ENCODE results near the gene PRKCE. TPM values are rescaled to one million over a fixed set of nuclear protein-coding genes. Genes with fewer than 3 reads are reported as not detected.

The PRKCE gene
- total and polyA plus RNA-seq, 7 experiments from 2014 or later = 1.4 to 37.9 (median 19.5) TPM

DNA sequence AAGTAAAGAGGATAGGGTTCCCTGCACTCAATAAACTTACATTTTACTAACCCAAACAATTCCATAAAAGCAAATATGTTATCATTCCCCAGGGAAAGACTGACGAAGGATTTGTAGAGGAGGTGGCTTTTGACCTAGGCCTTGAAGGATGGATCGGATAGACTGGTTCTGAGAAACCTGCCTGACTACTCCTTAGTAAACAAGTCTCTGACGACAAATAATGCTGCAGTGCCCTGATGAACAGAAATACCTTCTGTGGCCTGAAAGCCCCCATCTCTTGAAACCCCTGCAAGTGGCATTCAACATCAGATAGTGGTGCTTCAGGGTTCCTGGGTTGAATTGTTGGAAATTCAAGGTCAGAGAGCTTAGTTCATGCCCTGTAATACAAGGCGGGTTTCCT lies 19.2 kb downstream of the PRKCE start:
- H3K27ac ChIP-seq (ENCODE audit: low read depth, low read length) = no peak overlapping the region
- Mint-ChIP-seq H3K4me1 (peaks cover 0 to 10% (median 5%) of the 10 kb centered on the region in 7 donors), H3K27me3 (no peaks in the 10 kb centered on the region), H3K9me3 (no peaks in the 10 kb centered on the region), H3K36me3 (peaks cover 0 to 19% (median 5%) of the 10 kb centered on the region in 5 donors), H3K4me3 (no peak overlapping the region), H3K27ac (no peak overlapping the region)
- intact Hi-C loops (cut with micrococcal nuclease) = no loop called here
- DNase-seq (no peak), ATAC-seq (no peak)
- H3K4me3 ChIP-seq (ENCODE audit: low read length) = no peak overlapping the region
- H3K27me3 ChIP-seq (ENCODE audit: control insufficient read depth in 2 of 2, insufficient read depth in 2 of 2, low read length in 2 of 2) = no peaks in the 10 kb centered on the region
- no peaks in the 10 kb centered on the region for H3K4me1 ChIP-seq (ENCODE audit: control insufficient read depth in 2 of 2, insufficient read depth in 2 of 2, low read length in 2 of 2)
- ChIA-PET POLR2A (no interaction called here), CTCF (no interaction called here)
- no peaks in the 10 kb centered on the region for H3K9me3 ChIP-seq (ENCODE audit: control insufficient read depth in 2 of 3, low read length in 3 of 3)
- H3K36me3 ChIP-seq (ENCODE audit: control insufficient read depth in 2 of 3, insufficient read depth in 3 of 3, low read length in 3 of 3) = no peaks in the 10 kb centered on the region

DNA sequence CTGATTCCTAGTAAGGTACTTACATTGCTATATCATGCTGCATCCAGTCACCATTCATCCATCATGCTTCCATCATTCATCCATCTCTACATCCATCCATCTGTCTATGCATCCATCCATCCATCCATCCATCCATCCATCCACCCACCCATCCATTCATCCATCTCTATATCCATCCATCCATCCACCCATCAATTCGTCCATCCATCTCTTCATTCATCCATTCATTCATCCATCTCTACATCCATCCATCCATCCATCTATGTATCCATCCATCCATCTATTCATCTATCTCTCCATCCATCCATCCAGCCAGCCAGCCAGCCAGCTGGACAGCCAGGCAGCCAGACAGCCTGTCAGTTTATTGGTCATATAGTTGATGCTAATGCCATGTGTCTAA lies 20.7 kb downstream of the PRKCE start:
- no peak overlapping the region for H3K4me3 ChIP-seq (ENCODE audit: low read length)
- H3K27ac Mint-ChIP-seq = no peak overlapping the region
- H3K9me3 Mint-ChIP-seq = no peaks in the 10 kb centered on the region
- H3K36me3 ChIP-seq (ENCODE audit: control insufficient read depth in 2 of 3, insufficient read depth in 3 of 3, low read length in 3 of 3) = no peaks in the 10 kb centered on the region
- ChIA-PET POLR2A (no interaction called here), CTCF (no interaction called here)
- DNase-seq = no peak
- no peak overlapping the region for H3K27ac ChIP-seq (ENCODE audit: low read depth, low read length)
- intact Hi-C loops (cut with micrococcal nuclease) = no loop called here
- H3K27me3 Mint-ChIP-seq = no peaks in the 10 kb centered on the region
- peaks cover 0 to 14% (median 0%) of the 10 kb centered on the region in 7 donors for H3K4me1 Mint-ChIP-seq
- ATAC-seq = no peak
- H3K27me3 ChIP-seq (ENCODE audit: control insufficient read depth in 2 of 2, insufficient read depth in 2 of 2, low read length in 2 of 2) = no peaks in the 10 kb centered on the region
- H3K4me1 ChIP-seq (ENCODE audit: control insufficient read depth in 2 of 2, insufficient read depth in 2 of 2, low read length in 2 of 2) = no peaks in the 10 kb centered on the region
- peaks cover 0 to 20% (median 5%) of the 10 kb centered on the region in 5 donors for H3K36me3 Mint-ChIP-seq
- H3K9me3 ChIP-seq (ENCODE audit: control insufficient read depth in 2 of 3, low read length in 3 of 3) = no peaks in the 10 kb centered on the region
- no peak overlapping the region for H3K4me3 Mint-ChIP-seq

DNA sequence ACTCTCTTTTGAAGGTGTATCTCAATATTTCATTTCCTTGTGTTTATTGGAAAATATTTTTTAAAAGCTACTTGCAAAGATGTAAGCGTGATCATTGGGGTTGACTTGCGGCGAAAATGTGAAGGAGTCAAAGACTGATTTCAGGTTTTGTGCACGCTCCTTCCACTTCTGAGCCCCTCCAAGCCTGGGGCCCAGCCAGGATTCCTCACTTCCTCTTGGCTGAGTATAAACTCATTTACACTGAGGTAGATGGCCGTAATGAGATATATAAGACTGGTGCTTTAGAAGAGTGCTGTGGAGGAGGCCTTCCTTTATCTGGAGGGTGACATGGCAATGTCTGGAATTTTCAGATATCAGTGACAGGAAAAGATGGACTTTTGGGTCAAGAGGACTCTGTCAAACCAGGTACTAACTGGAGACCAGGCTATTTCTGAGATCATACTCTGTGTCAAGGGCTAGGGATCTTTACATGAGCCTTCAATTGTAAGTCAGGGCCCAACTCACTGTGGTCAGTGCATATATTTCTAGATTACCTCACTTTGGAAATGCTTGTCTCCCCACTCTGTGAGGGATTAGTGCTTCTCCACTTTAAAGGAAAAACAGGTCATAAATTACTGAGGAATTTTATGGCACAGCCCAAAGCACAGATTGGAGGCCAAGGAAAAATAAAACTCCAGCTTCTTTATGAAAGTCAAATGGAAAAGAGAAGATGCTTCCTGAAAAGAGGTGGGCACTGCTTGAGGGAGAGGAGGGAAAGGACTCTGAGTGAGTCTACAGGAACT lies 22.8 kb downstream of the PRKCE start:
- no peaks in the 10 kb centered on the region for H3K4me1 ChIP-seq (ENCODE audit: control insufficient read depth in 2 of 2, insufficient read depth in 2 of 2, low read length in 2 of 2)
- DNase-seq = no peak
- Mint-ChIP-seq H3K36me3 (peaks cover 3 to 19% (median 5%) of the 10 kb centered on the region in 5 donors), H3K9me3 (no peaks in the 10 kb centered on the region), H3K4me3 (no peak overlapping the region), H3K27ac (no peak overlapping the region), H3K27me3 (no peaks in the 10 kb centered on the region), H3K4me1 (peaks cover 0 to 14% (median 0%) of the 10 kb centered on the region in 7 donors)
- no peaks in the 10 kb centered on the region for H3K9me3 ChIP-seq (ENCODE audit: control insufficient read depth in 2 of 3, low read length in 3 of 3)
- H3K36me3 ChIP-seq (ENCODE audit: control insufficient read depth in 2 of 3, insufficient read depth in 3 of 3, low read length in 3 of 3) = no peaks in the 10 kb centered on the region
- intact Hi-C loops (cut with micrococcal nuclease) = no loop called here
- CTCF ChIA-PET = no interaction called here
- no peak overlapping the region for H3K27ac ChIP-seq (ENCODE audit: low read depth, low read length)
- H3K27me3 ChIP-seq (ENCODE audit: control insufficient read depth in 2 of 2, insufficient read depth in 2 of 2, low read length in 2 of 2) = no peaks in the 10 kb centered on the region
- ATAC-seq = no peak
- H3K4me3 ChIP-seq (ENCODE audit: low read length) = no peak overlapping the region
- POLR2A ChIA-PET = no interaction called here

DNA sequence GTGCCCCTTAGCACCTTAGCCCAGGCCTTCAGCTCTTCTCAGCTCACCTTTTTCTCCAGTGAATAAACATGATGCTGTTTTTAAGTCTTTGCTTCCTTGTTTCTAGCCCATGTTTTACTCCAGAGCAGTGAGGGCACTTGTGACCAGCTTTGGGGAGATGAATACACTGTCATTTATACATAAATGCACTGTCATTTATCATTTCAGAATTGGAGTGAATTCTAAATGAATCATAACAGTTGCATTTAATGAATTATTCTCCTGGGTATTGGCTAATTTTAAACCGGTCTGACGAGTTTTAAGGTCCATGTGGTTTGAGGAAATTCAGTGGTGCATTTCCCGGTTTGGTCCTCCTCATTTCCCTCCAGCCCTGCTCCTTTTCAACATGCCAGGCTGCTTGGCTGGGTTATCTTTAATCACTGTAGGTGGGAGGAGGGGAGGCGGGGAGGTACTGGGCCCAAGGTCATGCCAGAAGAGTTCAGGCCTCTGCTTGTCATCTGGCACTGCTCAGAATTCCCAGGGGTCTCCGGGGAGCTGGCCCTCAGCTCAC lies 23.9 kb downstream of the PRKCE start:
- intact Hi-C loops (cut with micrococcal nuclease) = no loop called here
- peaks cover 0 to 15% (median 0%) of the 10 kb centered on the region in 7 donors for H3K4me1 Mint-ChIP-seq
- no peak for DNase-seq
- CTCF ChIA-PET = interaction anchor here (0.7 to 1.1 kb wide), 2 partner anchors 86 to 103 kb away, joined by 3 read pairs; no protein-coding TSS in a partner anchor
- H3K4me3 ChIP-seq (ENCODE audit: low read length) = no peak overlapping the region
- no peak overlapping the region for H3K27ac ChIP-seq (ENCODE audit: low read depth, low read length)
- H3K27me3 ChIP-seq (ENCODE audit: control insufficient read depth in 2 of 2, insufficient read depth in 2 of 2, low read length in 2 of 2) = no peaks in the 10 kb centered on the region
- H3K9me3 ChIP-seq (ENCODE audit: control insufficient read depth in 2 of 3, low read length in 3 of 3) = no peaks in the 10 kb centered on the region
- H3K4me3 Mint-ChIP-seq = no peak overlapping the region
- H3K9me3 Mint-ChIP-seq = no peaks in the 10 kb centered on the region
- no peaks in the 10 kb centered on the region for H3K27me3 Mint-ChIP-seq
- no peaks in the 10 kb centered on the region for H3K36me3 ChIP-seq (ENCODE audit: control insufficient read depth in 2 of 3, insufficient read depth in 3 of 3, low read length in 3 of 3)
- H3K4me1 ChIP-seq (ENCODE audit: control insufficient read depth in 2 of 2, insufficient read depth in 2 of 2, low read length in 2 of 2) = no peaks in the 10 kb centered on the region
- H3K27ac Mint-ChIP-seq = no peak overlapping the region
- no peak for ATAC-seq
- POLR2A ChIA-PET = no interaction called here
- peaks cover 3 to 25% (median 5%) of the 10 kb centered on the region in 5 donors for H3K36me3 Mint-ChIP-seq

DNA sequence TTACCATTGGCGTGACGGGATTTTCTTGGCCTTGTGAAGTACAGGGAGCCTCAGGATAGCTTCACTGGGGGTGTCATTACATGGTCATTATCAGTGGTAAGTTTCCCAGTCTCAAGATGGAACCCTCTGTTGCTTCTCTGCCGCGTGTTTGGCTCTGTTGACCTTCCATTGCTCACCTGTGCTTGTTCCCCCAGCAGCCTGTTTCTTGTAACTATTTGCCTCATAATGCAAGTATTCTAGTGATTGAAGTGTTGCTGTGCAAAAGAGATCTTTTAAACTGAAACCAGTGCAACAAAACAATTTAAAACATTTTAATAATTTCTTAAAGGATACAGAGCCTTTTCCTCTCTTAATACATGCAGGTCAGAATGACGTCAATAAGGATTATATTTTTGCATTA lies 24.6 kb downstream of the PRKCE start:
- no peaks in the 10 kb centered on the region for H3K27me3 ChIP-seq (ENCODE audit: control insufficient read depth in 2 of 2, insufficient read depth in 2 of 2, low read length in 2 of 2)
- Mint-ChIP-seq H3K4me1 (peaks cover 0 to 17% (median 0%) of the 10 kb centered on the region in 7 donors), H3K36me3 (peaks cover 3 to 25% (median 5%) of the 10 kb centered on the region in 5 donors), H3K9me3 (no peaks in the 10 kb centered on the region), H3K27ac (no peak overlapping the region), H3K27me3 (no peaks in the 10 kb centered on the region), H3K4me3 (no peak overlapping the region)
- H3K36me3 ChIP-seq (ENCODE audit: control insufficient read depth in 2 of 3, insufficient read depth in 3 of 3, low read length in 3 of 3) = no peaks in the 10 kb centered on the region
- DNase-seq (no peak), ATAC-seq (no peak)
- H3K9me3 ChIP-seq (ENCODE audit: control insufficient read depth in 2 of 3, low read length in 3 of 3) = no peaks in the 10 kb centered on the region
- no peak overlapping the region for H3K4me3 ChIP-seq (ENCODE audit: low read length)
- ChIA-PET CTCF (interaction anchor here (1.1 kb wide), 1 partner anchor 103 kb away, joined by 3 read pairs; no protein-coding TSS in a partner anchor), POLR2A (no interaction called here)
- no peaks in the 10 kb centered on the region for H3K4me1 ChIP-seq (ENCODE audit: control insufficient read depth in 2 of 2, insufficient read depth in 2 of 2, low read length in 2 of 2)
- H3K27ac ChIP-seq (ENCODE audit: low read depth, low read length) = no peak overlapping the region
- intact Hi-C loops (cut with micrococcal nuclease) = no loop called here

- no peak overlapping the region for H3K4me3 Mint-ChIP-seq
- H3K9me3 Mint-ChIP-seq = no peaks in the 10 kb centered on the region
- peaks cover 0 to 16% (median 0%) of the 10 kb centered on the region in 7 donors for H3K4me1 Mint-ChIP-seq
- no peaks in the 10 kb centered on the region for H3K27me3 ChIP-seq (ENCODE audit: control insufficient read depth in 2 of 2, insufficient read depth in 2 of 2, low read length in 2 of 2)
- ATAC-seq (no peak), DNase-seq (no peak)
- no peak overlapping the region for H3K27ac ChIP-seq (ENCODE audit: low read depth, low read length)
- no peak overlapping the region for H3K4me3 ChIP-seq (ENCODE audit: low read length)
- H3K9me3 ChIP-seq (ENCODE audit: control insufficient read depth in 2 of 3, low read length in 3 of 3) = no peaks in the 10 kb centered on the region
- H3K27me3 Mint-ChIP-seq = no peaks in the 10 kb centered on the region
- intact Hi-C loops (cut with micrococcal nuclease) = no loop called here
- no peak overlapping the region for H3K27ac Mint-ChIP-seq
- H3K36me3 ChIP-seq (ENCODE audit: control insufficient read depth in 2 of 3, insufficient read depth in 3 of 3, low read length in 3 of 3) = no peaks in the 10 kb centered on the region
- H3K4me1 ChIP-seq (ENCODE audit: control insufficient read depth in 2 of 2, insufficient read depth in 2 of 2, low read length in 2 of 2) = no peaks in the 10 kb centered on the region
- H3K36me3 Mint-ChIP-seq = peaks cover 0 to 23% (median 0%) of the 10 kb centered on the region in 5 donors
- ChIA-PET POLR2A (no interaction called here), CTCF (no interaction called here)
These were observed 27.4 kb downstream of the PRKCE start for GRCh38 chr2:45678791-45679348.
